ENCODE results near the gene MSANTD1.

DNA sequence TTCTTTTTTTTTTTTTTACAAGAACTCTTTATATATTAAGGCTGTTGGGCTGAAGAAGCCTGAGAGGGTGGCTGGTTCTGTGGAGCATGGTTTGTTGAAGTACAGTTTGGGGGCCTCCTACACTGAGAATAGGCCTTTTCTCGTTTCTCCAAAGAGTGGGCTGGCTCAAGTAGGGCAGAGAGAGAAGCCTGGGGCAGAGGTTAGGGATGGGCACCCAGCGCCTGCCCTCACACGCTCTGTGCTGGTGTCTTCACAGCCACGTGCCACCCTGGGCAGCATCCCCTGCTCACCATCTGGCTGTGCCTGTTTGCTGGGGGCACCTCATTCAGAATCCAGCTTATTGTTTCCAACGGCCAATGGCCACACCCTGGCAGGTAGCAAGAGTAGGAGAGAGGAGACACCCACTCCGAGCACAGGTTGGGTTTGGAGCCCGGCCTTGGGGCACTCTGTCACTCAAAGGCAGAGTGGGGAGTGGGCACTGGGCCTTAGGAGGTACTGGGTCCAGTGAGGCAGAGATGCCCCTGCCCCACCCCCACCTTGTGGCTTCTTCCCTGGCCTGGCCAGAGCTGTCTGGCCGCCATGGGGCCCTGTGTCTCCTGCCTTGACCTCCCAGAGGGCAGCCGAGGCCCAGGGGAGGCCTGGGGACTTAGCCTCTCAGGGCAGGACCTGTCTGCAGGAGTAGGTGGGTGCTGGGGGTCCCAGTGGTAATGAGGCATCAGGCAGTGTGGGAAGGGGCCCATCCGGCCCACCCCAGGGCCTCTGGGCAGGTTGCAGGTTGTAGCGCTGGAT, 2.9 kb downstream of the MSANTD1 start:
- no peak for TF ChIP-seq TCF12 (IDR thresholded peaks at IDR 0.05)
- TF ChIP-seq, protein P1, sequence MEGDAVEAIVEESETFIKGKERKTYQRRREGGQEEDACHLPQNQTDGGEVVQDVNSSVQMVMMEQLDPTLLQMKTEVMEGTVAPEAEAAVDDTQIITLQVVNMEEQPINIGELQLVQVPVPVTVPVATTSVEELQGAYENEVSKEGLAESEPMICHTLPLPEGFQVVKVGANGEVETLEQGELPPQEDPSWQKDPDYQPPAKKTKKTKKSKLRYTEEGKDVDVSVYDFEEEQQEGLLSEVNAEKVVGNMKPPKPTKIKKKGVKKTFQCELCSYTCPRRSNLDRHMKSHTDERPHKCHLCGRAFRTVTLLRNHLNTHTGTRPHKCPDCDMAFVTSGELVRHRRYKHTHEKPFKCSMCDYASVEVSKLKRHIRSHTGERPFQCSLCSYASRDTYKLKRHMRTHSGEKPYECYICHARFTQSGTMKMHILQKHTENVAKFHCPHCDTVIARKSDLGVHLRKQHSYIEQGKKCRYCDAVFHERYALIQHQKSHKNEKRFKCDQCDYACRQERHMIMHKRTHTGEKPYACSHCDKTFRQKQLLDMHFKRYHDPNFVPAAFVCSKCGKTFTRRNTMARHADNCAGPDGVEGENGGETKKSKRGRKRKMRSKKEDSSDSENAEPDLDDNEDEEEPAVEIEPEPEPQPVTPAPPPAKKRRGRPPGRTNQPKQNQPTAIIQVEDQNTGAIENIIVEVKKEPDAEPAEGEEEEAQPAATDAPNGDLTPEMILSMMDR (IDR thresholded peaks at IDR 0.05) = no peak
- no peak for TF ChIP-seq ZBTB33 (IDR thresholded peaks at IDR 0.05; ENCODE audit: borderline replicate concordance, low read depth)
- TF ChIP-seq SMC3 (IDR thresholded peaks at IDR 0.05; ENCODE audit: low read depth, low read length) = no peak
- TF ChIP-seq YY1 (IDR thresholded peaks at IDR 0.05; ENCODE audit: low read depth) = no peak
- TF ChIP-seq TAF1 (IDR thresholded peaks at IDR 0.05; ENCODE audit: borderline replicate concordance, low read depth, low read length) = no peak
- TF ChIP-seq POLR2AphosphoS5 (IDR thresholded peaks at IDR 0.05; ENCODE audit: low read depth, low read length) = no peak
- no peak for TF ChIP-seq CHD2 (IDR thresholded peaks at IDR 0.05; ENCODE audit: low read length, partially characterized antibody)
- no peak for TF ChIP-seq EZH2phosphoT487 (IDR thresholded peaks at IDR 0.05; ENCODE audit: borderline replicate concordance, low read depth)
- TF ChIP-seq RAD21 (IDR thresholded peaks at IDR 0.05; ENCODE audit: low read length) = no peak
- TF ChIP-seq RFX5 (IDR thresholded peaks at IDR 0.05; ENCODE audit: low read length) = no peak
